22Rv1 (cell line): ENCODE measurements around the gene IPCEF1.

ENCODE experiments used
- ZFX ChIP-seq: fragments of 450-650 bp; IDR thresholded peaks from 2 replicates; pipeline ENCODE4 v1.6.1; 2017; ENCODE audit warnings: antibody characterized with exemption, borderline replicate concordance
- TF ChIP-seq, protein P1 (sequence below): fragments of 450-650 bp; IDR thresholded peaks from 2 replicates; pipeline ENCODE4 v1.5.1; 2017; ENCODE audit warnings: mild to moderate bottlenecking

DNA sequence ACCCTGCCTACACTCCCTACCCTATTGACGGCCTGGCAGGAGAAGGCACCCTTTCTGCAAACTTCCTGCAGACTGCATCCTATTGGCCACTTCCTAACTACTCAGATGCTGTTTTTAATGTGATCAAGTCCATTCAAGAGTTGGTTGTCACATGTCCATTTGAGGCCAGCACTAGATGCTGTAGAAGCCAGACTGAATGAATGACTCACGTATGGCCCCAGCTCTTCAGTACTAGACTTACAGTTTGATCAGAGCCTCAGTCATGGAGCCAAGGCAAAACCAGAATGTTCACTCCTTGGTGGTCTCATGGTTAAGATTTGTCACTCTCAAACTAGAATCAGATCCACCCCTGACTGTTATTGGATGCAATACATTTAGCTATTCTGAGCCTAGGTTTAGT lies 215.9 kb downstream of the IPCEF1 start:
- TF ChIP-seq, protein P1, sequence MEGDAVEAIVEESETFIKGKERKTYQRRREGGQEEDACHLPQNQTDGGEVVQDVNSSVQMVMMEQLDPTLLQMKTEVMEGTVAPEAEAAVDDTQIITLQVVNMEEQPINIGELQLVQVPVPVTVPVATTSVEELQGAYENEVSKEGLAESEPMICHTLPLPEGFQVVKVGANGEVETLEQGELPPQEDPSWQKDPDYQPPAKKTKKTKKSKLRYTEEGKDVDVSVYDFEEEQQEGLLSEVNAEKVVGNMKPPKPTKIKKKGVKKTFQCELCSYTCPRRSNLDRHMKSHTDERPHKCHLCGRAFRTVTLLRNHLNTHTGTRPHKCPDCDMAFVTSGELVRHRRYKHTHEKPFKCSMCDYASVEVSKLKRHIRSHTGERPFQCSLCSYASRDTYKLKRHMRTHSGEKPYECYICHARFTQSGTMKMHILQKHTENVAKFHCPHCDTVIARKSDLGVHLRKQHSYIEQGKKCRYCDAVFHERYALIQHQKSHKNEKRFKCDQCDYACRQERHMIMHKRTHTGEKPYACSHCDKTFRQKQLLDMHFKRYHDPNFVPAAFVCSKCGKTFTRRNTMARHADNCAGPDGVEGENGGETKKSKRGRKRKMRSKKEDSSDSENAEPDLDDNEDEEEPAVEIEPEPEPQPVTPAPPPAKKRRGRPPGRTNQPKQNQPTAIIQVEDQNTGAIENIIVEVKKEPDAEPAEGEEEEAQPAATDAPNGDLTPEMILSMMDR = no peak
- TF ChIP-seq ZFX = no peak
